ENCODE data around the gene FAM89B.

Gene FAM89B

DNA sequence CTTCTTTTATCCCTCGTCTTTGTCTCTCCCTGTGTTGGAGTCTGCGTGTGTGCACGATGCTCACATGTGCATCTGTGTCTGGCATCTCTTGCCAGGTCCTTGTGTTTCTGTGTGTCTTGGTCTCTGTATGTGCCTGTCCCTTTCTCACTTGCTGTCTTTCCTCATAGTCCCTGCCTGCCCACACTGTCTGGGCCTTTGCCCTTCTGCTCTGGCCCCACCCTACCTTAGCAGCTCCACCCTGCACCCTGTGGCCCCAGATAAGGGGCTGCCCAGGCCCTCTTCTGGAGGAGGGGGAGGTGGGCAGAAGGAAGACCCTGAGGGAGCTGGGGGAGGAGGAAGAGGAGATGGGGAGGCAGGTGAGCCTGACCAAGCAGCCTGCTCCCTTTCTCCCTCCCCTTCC lies 6.3 kb downstream of the FAM89B start:
- H3K4me3 ChIP-seq (ENCODE audit: control insufficient read depth, low read depth, low read length), result no peak overlapping the region
- DNase-seq (ENCODE audit: low read depth), result no peak
- TF ChIP-seq CTCF (IDR thresholded peaks at IDR 0.05; ENCODE audit: control insufficient read depth, insufficient read depth, low read depth, low read length, missing control alignments), result no peak

DNA sequence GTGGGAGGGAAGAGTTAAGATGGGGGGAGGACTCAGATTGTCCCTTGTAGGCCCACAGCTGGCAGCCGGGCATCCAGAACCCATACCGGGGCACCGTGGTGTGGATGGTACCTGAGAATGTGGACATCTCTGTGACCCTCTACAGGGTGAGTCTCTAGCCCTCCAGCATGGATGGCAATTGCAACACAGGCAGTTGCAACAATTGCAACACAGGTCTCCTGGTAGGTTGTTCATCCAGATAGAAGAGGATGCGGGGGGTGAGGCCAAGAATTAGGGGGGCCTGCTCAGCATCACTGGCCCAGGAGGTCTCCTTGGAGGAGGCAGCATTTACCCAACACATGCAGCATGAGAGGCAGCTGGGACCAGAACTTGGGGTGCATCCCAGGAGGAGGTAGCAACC lies 7.0 kb downstream of the FAM89B start:
- DNase-seq (ENCODE audit: low read depth), result no peak
- no peak for TF ChIP-seq CTCF (IDR thresholded peaks at IDR 0.05; ENCODE audit: control insufficient read depth, insufficient read depth, low read depth, low read length, missing control alignments)
- H3K4me3 ChIP-seq (ENCODE audit: control insufficient read depth, low read depth, low read length), result no peak overlapping the region

GRCh38 chr11:65580031-65580692 lies 7.8 kb downstream of the FAM89B start:
- DNase-seq (ENCODE audit: low read depth), result no peak
- no peak overlapping the region for H3K4me3 ChIP-seq (ENCODE audit: control insufficient read depth, low read depth, low read length)
- TF ChIP-seq CTCF (IDR thresholded peaks at IDR 0.05; ENCODE audit: control insufficient read depth, insufficient read depth, low read depth, low read length, missing control alignments), result no peak

- no peak for DNase-seq (ENCODE audit: low read depth)
- H3K4me3 ChIP-seq (ENCODE audit: control insufficient read depth, low read depth, low read length), result no peak overlapping the region
- TF ChIP-seq CTCF (IDR thresholded peaks at IDR 0.05; ENCODE audit: control insufficient read depth, insufficient read depth, low read depth, low read length, missing control alignments), result no peak
Measured at GRCh38 chr11:65580756-65581155, 8.4 kb downstream of the FAM89B start.

DNA sequence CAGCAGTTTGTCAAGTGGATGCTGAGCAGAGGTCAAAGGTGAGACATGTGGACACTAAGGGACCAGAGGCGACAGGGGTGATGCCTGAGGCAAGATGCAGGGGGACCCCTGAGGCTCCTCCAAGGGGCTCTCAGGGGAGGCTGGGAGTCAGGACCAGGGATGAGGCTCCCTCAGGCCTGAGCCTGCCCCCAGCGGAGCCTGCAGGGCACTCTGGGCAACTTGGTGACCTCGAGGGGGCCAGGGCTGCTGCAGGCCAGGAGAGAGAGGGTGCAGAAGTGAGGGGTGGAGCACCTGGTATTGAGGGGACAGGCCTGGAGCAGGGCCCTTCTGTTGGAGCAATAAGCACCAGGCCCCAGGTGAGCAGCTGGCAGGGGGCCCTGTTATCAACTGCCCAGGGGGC lies 9.6 kb downstream of the FAM89B start:
- no peak for DNase-seq (ENCODE audit: low read depth)
- TF ChIP-seq CTCF (IDR thresholded peaks at IDR 0.05; ENCODE audit: control insufficient read depth, insufficient read depth, low read depth, low read length, missing control alignments), result no peak
- H3K4me3 ChIP-seq (ENCODE audit: control insufficient read depth, low read depth, low read length), result no peak overlapping the region

GRCh38 chr11:65583589-65583988 lies 11.3 kb downstream of the FAM89B start:
- no peak for TF ChIP-seq CTCF (IDR thresholded peaks at IDR 0.05; ENCODE audit: control insufficient read depth, insufficient read depth, low read depth, low read length, missing control alignments)
- no peak overlapping the region for H3K4me3 ChIP-seq (ENCODE audit: control insufficient read depth, low read depth, low read length)
- DNase-seq (ENCODE audit: low read depth), result no peak

- TF ChIP-seq CTCF (IDR thresholded peaks at IDR 0.05; ENCODE audit: control insufficient read depth, insufficient read depth, low read depth, low read length, missing control alignments), result no peak
- H3K4me3 ChIP-seq (ENCODE audit: control insufficient read depth, low read depth, low read length), result no peak overlapping the region
- DNase-seq (ENCODE audit: low read depth), result no peak
Measured at GRCh38 chr11:65584106-65584505, 11.8 kb downstream of the FAM89B start.
